ENCODE data around the gene DTHD1.

GRCh38 chr4:36267486-36268268, 13.7 kb upstream of the DTHD1 start:
- TF ChIP-seq EP300 (IDR thresholded peaks at IDR 0.05) (no peak), POLR2A (IDR thresholded peaks at IDR 0.05) (no peak), CTCF (IDR thresholded peaks at IDR 0.05) (no peak)
